ENCODE data around the gene TBL3. TPM values are rescaled to one million over a fixed set of nuclear protein-coding genes. Genes with fewer than 3 reads are reported as not detected.

TBL3 gene
- total RNA-seq, 1 donor from 2014 or later: 21.2 TPM

- no peak for DNase-seq (ENCODE audit: low read depth in 2 of 2)
These were observed 9.6 kb downstream of the TBL3 start, which contains the start of gene NOXO1 for GRCh38 chr16:1981398-1981836. NOXO1 (minus strand) TSS chr16:1981469; CDS start chr16:1981179, 290 bp downstream.

- DNase-seq (ENCODE audit: low read depth in 2 of 2): no peak
These were observed 10.2 kb downstream of the TBL3 start for GRCh38 chr16:1982013-1982433.

GRCh38 chr16:1982991-1983543, 11.2 kb downstream of the TBL3 start:
- no peak for DNase-seq (ENCODE audit: low read depth in 2 of 2)

- DNase-seq (ENCODE audit: low read depth in 2 of 2): peak; percentile 95 to 97
These were observed 11.9 kb downstream of the TBL3 start, which contains the start of gene GFER for GRCh38 chr16:1983544-1984346. GFER (plus strand) TSS chr16:1984193; CDS start chr16:1984219, 26 bp downstream.

GRCh38 chr16:1984347-1985225, 12.7 kb downstream of the TBL3 start:
- DNase-seq (ENCODE audit: low read depth in 2 of 2): peak in 1 of 2 donors; percentile 40

- no peak for DNase-seq (ENCODE audit: low read depth in 2 of 2)
These were observed 13.8 kb downstream of the TBL3 start for GRCh38 chr16:1985466-1986150.

- no peak for DNase-seq (ENCODE audit: low read depth in 2 of 2)
These were observed 15.3 kb downstream of the TBL3 start for GRCh38 chr16:1987198-1987597.

GRCh38 chr16:1989209-1990100, 17.6 kb downstream of the TBL3 start, which contains the start of gene SYNGR3:
SYNGR3 (plus strand) TSS chr16:1989970; CDS start chr16:1990103, 133 bp downstream.
- no peak for DNase-seq (ENCODE audit: low read depth in 2 of 2)

GRCh38 chr16:1990101-1990350, 18.2 kb downstream of the TBL3 start:
- DNase-seq (ENCODE audit: low read depth in 2 of 2): no peak

GRCh38 chr16:1990351-1991134, 18.7 kb downstream of the TBL3 start:
- no peak for DNase-seq (ENCODE audit: low read depth in 2 of 2)

GRCh38 chr16:1991135-1991551, 19.3 kb downstream of the TBL3 start:
- no peak for DNase-seq (ENCODE audit: low read depth in 2 of 2)

- no peak for DNase-seq (ENCODE audit: low read depth in 2 of 2)
These were observed 19.7 kb downstream of the TBL3 start for GRCh38 chr16:1991588-1991947.

GRCh38 chr16:1991948-1992703, 20.3 kb downstream of the TBL3 start:
- DNase-seq (ENCODE audit: low read depth in 2 of 2): peak; percentile 91 to 96

- DNase-seq (ENCODE audit: low read depth in 2 of 2): no peak
These were observed 21.0 kb downstream of the TBL3 start for GRCh38 chr16:1992704-1993317.

GRCh38 chr16:1993731-1994131, 21.9 kb downstream of the TBL3 start:
- no peak for DNase-seq (ENCODE audit: low read depth in 2 of 2)

GRCh38 chr16:1997494-1998359, 25.9 kb downstream of the TBL3 start:
- DNase-seq (ENCODE audit: low read depth in 2 of 2): no peak

GRCh38 chr16:1998360-1998835, 26.5 kb downstream of the TBL3 start:
- no peak for DNase-seq (ENCODE audit: low read depth in 2 of 2)
